HepG2 (cell line): ENCODE results near the gene CEP55.

Experiments used
- CTCF ChIP-seq: sonication (generic); formaldehyde crosslinking; IDR thresholded peaks from 2 replicates; pipeline ENCODE4 v1.5.0; 2020; ENCODE audit warnings: mild to moderate bottlenecking, missing genetic modification reagents, moderate library complexity
- GABPA ChIP-seq, 2 experiments: IDR thresholded peaks; 2 replicates each; pipeline ENCODE4 v1.6.1; 2011 to 2016; ENCODE audit warnings: low read depth in 2 of 2, low read length in 1 of 2, missing biosample characterization in 1 of 2, missing genetic modification characterization in 1 of 2
- GFI1 ChIP-seq: sonication (generic); formaldehyde crosslinking; IDR thresholded peaks from 2 replicates; pipeline ENCODE4 v1.5.0; 2020; ENCODE audit warnings: missing genetic modification reagents, mild to moderate bottlenecking, borderline replicate concordance
- KLF9 ChIP-seq: IDR thresholded peaks from 2 replicates; pipeline ENCODE4 v1.6.1; 2016; ENCODE audit warnings: low read depth
- SMAD3 ChIP-seq: sonication (generic); formaldehyde crosslinking; IDR thresholded peaks from 2 replicates; pipeline ENCODE4 v1.4.0; 2020; ENCODE audit warnings: missing genetic modification reagents

GRCh38 chr10:93503075-93503474 lies 6.7 kb downstream of the CEP55 start:
- TF ChIP-seq CTCF (no peak), SMAD3 (no peak), GABPA (IDR thresholded peaks at IDR 0.05; ENCODE audit: low read depth, low read length) (no peak), GABPA (CRISPR knock-in tag; IDR thresholded peaks at IDR 0.05; ENCODE audit: low read depth) (no peak), GFI1 (CRISPR knock-in tag) (no peak), KLF9 (no peak)
